Measurements from ENCODE around the gene ZNF846.

GRCh38 chr19:9729162-9729561, 39.4 kb downstream of the ZNF846 start:
- TF ChIP-seq CTCF (conservative IDR thresholded peaks at IDR 0.05; ENCODE audit: low read length) = no peak
- no peak for TF ChIP-seq EZH2phosphoT487 (IDR thresholded peaks at IDR 0.05; ENCODE audit: borderline replicate concordance)

Data from Loucy (cell line).